GM20000 (cell line): ENCODE results near the gene CDCA3.
"Not testable (repeated sequence)": the region's sequence is repeated elsewhere in the genome, so short reads cannot be mapped to it uniquely, and the experiment has no call there.

ENCODE experiments used
- DNase-seq: peaks from one replicate; pipeline ENCODE4 v3.0.0; 2012; ENCODE audit warnings: low spot score
- TF ChIP-seq, protein P1 (sequence below): IDR thresholded peaks from 2 replicates; pipeline ENCODE4 v1.5.1; 2012; ENCODE audit warnings: mild to moderate bottlenecking, control low read depth; ENCODE audit errors: extremely low read depth, missing control alignments

The CDCA3 gene

DNA sequence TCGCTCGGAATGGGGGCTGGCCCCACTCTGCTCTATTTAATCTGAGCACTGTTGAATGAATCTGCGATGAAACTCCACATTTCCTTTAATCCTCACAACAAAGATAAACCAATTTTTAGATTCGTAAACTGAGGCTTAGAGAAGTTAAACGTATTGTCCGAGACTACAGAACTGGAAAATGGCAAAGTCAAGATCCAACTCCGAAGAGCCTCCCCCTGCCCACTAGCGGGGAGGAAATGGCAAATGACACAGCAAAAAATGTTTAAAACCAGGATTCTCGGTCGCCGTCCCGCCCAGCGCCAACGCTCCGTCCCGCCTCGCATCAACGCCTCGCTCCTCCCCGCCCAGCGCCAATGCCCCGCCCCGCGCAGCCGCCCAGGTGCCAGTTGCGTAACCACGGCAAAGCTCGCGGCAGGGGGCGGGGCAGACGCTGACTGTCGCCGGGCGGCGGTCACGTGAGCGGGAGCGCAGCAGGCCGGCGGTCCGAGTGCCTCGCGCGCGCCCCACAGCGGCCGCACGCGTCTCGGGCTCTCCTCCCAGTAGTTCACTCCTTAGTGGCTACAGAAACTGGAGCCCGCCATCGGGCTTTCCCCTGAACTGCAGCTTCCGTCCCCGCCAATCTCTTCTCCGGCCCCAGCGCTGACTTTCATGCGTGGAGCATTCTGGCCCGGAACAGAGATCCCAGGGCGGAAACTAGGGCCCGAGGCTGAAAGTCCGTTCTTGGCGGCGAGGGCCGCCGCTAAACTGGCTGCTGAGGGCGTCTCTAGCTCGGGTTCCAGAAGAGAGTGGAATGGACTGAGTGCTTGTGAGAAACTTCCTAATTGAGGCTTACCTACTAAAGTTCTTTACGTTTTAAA lies 39.9 kb upstream of the CDCA3 start:
- peak; percentile 98 for DNase-seq
- TF ChIP-seq, protein P1, sequence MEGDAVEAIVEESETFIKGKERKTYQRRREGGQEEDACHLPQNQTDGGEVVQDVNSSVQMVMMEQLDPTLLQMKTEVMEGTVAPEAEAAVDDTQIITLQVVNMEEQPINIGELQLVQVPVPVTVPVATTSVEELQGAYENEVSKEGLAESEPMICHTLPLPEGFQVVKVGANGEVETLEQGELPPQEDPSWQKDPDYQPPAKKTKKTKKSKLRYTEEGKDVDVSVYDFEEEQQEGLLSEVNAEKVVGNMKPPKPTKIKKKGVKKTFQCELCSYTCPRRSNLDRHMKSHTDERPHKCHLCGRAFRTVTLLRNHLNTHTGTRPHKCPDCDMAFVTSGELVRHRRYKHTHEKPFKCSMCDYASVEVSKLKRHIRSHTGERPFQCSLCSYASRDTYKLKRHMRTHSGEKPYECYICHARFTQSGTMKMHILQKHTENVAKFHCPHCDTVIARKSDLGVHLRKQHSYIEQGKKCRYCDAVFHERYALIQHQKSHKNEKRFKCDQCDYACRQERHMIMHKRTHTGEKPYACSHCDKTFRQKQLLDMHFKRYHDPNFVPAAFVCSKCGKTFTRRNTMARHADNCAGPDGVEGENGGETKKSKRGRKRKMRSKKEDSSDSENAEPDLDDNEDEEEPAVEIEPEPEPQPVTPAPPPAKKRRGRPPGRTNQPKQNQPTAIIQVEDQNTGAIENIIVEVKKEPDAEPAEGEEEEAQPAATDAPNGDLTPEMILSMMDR: peak; percentile 84

- DNase-seq: not testable (repeated sequence)
These were observed 38.9 kb upstream of the CDCA3 start for GRCh38 chr12:6889775-6890573.

DNA sequence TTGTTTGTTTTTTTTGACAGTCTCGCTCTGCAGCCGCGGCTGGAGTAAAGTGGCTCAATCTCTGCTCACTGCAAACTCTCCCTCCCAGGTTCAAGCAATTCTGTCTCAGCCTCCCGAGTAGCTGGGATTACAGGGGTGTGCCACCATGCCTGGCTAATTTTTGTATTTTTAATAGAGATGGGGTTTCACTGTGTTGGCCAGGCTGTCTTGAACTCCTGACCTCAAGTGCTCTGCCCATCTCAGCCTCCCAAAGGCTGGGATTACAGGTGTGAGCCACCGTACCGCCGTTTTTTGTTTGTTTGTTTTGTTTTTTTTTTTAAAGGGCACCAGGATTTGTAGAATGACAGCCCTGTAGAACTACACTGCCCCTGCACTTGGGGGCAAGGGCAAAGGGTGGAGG lies 37.7 kb upstream of the CDCA3 start:
- DNase-seq: not testable (repeated sequence)

DNA sequence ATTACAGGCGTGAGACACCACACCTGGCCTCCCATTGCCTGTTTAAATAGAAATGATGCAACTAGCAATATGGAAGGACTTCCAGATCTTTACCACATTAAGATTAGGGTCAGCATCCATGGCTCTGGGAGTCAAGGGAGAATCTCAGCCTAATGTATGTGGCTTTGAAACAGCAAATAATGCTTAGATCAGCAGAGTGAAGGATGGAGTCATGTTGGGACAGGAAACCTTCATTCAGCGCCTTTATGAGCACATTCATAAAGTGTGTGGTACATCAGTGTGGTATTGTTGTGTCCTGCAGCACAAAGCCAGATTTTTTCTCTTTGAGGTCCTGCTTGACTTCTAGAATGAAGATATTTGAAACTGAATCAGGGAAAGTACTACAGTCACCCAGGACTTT lies 37.3 kb upstream of the CDCA3 start:
- TF ChIP-seq, protein P1: no peak
- no peak for DNase-seq

- DNase-seq: no peak
- TF ChIP-seq, protein P1: no peak
These were observed 36.4 kb upstream of the CDCA3 start for GRCh38 chr12:6887460-6887859.

DNA sequence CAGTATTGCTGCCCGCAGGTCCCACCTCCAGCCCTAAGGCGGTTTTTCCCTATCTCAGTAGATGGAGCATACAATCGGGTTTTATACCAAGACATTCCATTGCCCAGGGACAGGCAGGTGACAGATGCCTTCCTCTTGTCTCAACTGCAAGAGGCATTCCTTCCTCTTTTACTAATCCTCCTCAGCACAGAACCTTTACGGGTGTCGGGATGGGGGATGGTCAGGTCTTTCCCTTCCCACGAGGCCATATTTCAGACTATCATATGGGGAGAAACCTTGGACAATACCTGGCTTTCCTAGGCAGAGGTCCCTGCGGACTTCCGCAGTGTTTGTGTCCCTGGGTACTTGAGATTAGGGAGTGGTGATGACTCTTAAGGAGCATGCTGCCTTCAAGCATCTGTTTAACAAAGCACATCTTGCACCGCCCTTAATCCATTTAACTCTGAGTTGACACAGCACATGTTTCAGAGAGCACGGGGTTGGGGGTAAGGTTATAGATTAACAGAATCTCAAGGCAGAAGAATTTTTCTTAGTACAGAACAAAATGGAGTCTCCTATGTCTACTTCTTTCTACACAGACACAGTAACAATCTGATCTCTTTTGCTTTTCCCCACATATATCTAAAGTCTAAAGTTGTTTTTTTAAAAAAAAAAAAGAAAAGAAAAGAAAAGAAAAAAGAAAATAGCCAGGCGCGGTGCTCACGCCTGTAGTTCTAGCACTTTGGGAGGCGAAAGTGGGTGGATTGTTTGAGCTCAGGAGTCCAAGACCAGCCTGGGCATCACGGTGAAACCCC lies 35.3 kb upstream of the CDCA3 start:
- not testable (repeated sequence) for DNase-seq

GRCh38 chr12:6884539-6884938 lies 33.5 kb upstream of the CDCA3 start:
- DNase-seq: no peak
- TF ChIP-seq, protein P1: no peak

DNA sequence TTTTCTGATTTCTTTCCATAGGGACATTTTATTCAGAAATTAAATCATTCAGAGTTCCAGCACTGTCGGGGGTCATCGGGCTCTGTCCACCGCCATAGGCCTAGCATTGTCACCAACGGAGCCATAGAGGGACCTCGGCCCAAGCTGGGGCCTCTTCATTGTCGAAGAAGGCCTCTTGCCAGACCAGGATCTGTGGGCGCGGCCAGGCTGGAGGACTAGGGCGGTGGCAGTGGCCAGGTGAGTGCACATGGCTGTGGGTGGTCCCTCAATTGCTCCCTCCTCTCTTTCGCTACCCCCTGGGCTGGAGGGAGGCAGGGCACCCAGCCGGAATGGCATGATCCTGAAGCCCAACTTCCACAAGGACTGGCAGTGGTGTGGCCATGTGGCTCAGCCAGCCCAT lies 32.6 kb upstream of the CDCA3 start:
- no peak for DNase-seq
- TF ChIP-seq, protein P1: no peak
